HT1080 (cell line): ENCODE data around the gene PPP6R3. TPM values are rescaled to one million over a fixed set of nuclear protein-coding genes. Genes with fewer than 3 reads are reported as not detected.
"Not testable (repeated sequence)": the region's sequence is repeated elsewhere in the genome, so short reads cannot be mapped to it uniquely, and the experiment has no call there.

Experiments
- DNase-seq: peaks from one replicate; pipeline ENCODE4 v3.0.0-alpha.2; 2015; ENCODE audit warnings: low read depth
- total RNA-seq: library from RNA; depleted of rRNA; stranded (reverse); fragments of >200 nt; shearing (Covaris generic); gene quantifications from 2 replicates; pipeline ENCODE4 v1.2.3, GENCODE V29; 2014

The PPP6R3 gene
- total RNA-seq, 1 experiment from 2014 or later: 111 TPM

- no peak for DNase-seq
Measured at GRCh38 chr11:68433541-68433940, 27.0 kb upstream of the PPP6R3 start.

- DNase-seq: not testable (repeated sequence)
Measured at GRCh38 chr11:68434159-68434558, 26.4 kb upstream of the PPP6R3 start.

- no peak for DNase-seq
Measured at GRCh38 chr11:68436162-68436888, 24.2 kb upstream of the PPP6R3 start.

GRCh38 chr11:68436985-68437926 is 23.3 kb upstream of the PPP6R3 start:
- DNase-seq: peak; percentile 84

- no peak for DNase-seq
Measured at GRCh38 chr11:68437927-68438657, 22.5 kb upstream of the PPP6R3 start.

DNA sequence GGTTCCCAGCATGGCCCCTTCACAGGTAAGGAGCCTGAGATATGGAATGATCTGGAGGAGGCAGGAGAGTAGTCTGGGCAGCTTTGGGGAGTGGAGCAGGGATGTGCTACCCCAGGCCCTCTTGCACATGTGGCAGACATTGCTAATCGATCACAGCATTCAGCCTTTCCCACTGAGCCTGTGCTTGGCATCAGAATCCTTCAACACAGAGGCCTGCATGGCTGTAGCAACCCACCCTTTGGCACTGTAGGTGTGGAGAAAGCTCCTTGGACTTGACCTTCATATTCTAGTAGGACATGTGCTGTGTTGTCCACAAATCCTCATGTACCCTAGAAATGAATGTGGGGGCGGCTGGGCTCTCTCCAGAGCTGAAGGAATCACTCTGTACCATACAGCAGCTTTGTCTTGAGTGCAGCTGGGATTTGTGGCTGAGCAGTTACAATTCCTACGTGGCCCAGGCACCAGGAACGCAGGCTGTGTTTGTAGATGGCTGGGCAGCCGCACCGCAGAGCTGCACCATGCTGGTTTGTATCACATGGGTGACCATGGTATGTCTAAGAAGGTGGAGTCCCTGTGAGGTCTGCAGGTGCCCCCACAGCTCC is 21.8 kb upstream of the PPP6R3 start:
- DNase-seq: no peak

GRCh38 chr11:68439355-68440065 is 21.0 kb upstream of the PPP6R3 start:
- no peak for DNase-seq

DNA sequence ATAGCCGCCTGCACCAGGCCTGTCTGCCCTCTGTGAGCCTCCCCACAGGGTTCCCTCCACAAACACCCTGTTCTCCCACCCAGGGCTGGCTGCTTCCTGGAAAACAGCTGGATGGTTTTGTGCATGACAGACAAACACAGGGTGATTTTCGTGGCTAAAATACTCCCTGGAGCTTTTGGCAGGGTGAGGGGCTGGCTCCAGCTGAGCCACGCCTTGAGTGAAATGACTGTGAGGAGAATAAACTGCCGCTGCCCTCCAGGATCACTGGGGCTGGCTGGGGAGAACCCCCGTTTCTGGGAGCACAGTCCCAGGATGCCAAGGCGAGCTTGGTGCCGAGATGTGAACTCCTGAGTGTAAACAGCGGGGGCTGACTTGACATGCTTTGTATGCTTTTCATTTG is 20.3 kb upstream of the PPP6R3 start:
- DNase-seq: no peak

GRCh38 chr11:68441466-68442230 is 18.9 kb upstream of the PPP6R3 start:
- peak; percentile 64 for DNase-seq

DNA sequence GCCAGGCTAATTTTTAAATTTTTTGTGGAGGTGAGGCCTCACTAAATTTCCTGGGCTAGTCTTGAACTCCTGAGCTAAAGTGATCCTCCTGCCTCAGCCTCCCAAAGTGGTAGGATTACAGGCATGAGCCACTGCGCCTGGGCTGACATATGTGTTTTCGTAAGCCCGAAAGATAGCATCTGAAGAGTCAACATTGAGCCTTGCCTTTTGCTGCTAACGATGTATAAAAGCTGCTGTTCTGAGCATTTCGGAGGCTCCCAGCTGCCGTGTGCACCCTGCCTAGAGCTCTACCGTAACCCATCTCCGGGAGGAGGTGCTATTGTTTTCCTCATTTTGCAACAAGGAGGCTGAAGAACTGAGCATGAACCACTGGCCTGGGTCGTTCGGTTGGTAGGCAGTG is 18.1 kb upstream of the PPP6R3 start:
- DNase-seq: no peak

- no peak for DNase-seq
Measured at GRCh38 chr11:68444566-68444965, 16.0 kb upstream of the PPP6R3 start.

GRCh38 chr11:68445531-68446035 is 15.0 kb upstream of the PPP6R3 start:
- DNase-seq: no peak

- no peak for DNase-seq
Measured at GRCh38 chr11:68446046-68446725, 14.4 kb upstream of the PPP6R3 start.

GRCh38 chr11:68447015-68447801 is 13.3 kb upstream of the PPP6R3 start:
- DNase-seq: peak; percentile 59

GRCh38 chr11:68447914-68448313 is 12.6 kb upstream of the PPP6R3 start:
- not testable (repeated sequence) for DNase-seq

DNA sequence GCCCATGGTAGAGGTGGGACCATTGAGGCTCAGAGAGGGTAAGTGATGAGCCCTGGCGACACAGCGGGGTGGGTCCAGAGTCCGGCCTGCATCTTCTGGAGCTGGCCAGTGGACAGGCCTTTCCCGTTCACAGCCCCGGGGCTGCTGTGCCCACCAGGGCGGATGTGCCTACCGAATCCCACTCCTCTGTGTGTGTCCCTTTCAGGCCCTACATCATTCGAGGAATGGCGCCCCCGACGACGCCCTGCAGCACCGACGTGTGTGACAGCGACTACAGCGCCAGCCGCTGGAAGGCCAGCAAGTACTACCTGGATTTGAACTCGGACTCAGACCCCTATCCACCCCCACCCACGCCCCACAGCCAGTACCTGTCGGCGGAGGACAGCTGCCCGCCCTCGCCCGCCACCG is 11.9 kb upstream of the PPP6R3 start:
- DNase-seq: no peak

GRCh38 chr11:68449951-68450350 is 10.6 kb upstream of the PPP6R3 start:
- no peak for DNase-seq

GRCh38 chr11:68450711-68451110 is 9.8 kb upstream of the PPP6R3 start:
- no peak for DNase-seq
